ENCODE measurements around the gene POU4F2.

DNA sequence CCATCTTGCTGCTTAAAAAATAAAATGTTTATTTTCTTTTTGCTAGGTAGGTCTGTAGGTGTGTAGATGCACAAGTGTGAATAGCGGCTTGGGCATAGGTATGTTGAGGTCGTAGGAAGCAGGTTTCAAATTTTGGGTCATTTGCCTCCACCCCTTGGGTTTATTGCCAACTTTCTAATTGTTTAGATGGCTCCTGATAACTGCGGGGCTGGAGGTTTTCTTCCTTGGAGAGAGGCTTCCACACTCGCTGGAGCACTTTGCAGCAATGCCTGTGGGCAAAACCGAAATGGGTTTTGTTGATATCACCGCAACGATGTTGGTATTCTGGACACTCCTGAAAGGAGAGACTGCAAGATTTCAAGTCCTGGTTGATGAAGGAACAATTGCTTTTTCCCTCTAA is 3.9 kb upstream of the POU4F2 start:
- TF ChIP-seq POLR2A (IDR thresholded peaks at IDR 0.05; ENCODE audit: low read length) (no peak), GATA1 (IDR thresholded peaks at IDR 0.05; ENCODE audit: low read depth, low read length) (no peak)
